Liver (tissue), 4 donors: ENCODE measurements around the gene ELAC2. TPM values are rescaled to one million over a fixed set of nuclear protein-coding genes. Genes with fewer than 3 reads are reported as not detected.

Experiments
- polyA plus RNA-seq, 2 donors: library from polyadenylated mRNA; stranded (reverse) in 1 of 2; unstranded in 1 of 2; fragments of 200-250 nt in 1 of 2; fragments of >200 nt in 1 of 2; fragmentation: Nextera tagmentation in 1 of 2; extraction: Ambion mirVana in 1 of 2; gene quantifications; one replicate each; pipeline versions ENCODE4 v1.2.1 to v1.2.3, GENCODE V29; 2013 to 2015
- total RNA-seq, 2 donors: library from RNA; depleted of rRNA; stranded (reverse); fragments of >200 nt; gene quantifications; one replicate each; pipeline ENCODE4 v1.2.3, GENCODE V29; 2014
- donor health status: healthy.
- donor health status: healthy.
- donor health status: healthy.

Gene ELAC2
- total and polyA plus RNA-seq, 4 donors: 26.5 to 54.1 (median 36.2) TPM

Other genes with a start within 250 kb of the ELAC2 start
- gene ARHGAP44, start 228.5 kb downstream of the ELAC2 start, total RNA-seq: 1 to 10 TPM in 1 of 2 donors, under 1 TPM in 1; 0.14 to 1.3 TPM
- under 1 TPM; 0.33 to 0.50 TPM for gene ARHGAP44, start 228.5 kb downstream of the ELAC2 start, polyA plus RNA-seq